K562 (cell line): ENCODE results near the gene CD72. TPM values are rescaled to one million over a fixed set of nuclear protein-coding genes. Genes with fewer than 3 reads are reported as not detected.

Experiments used
- BCL6 ChIP-seq: fragments of 250-450 bp; sonication (Bioruptor Pico); IDR thresholded peaks from 2 replicates; pipeline ENCODE4 v1.4.0; 2020
- HBP1 ChIP-seq: fragments of 450-650 bp; formaldehyde crosslinking; IDR thresholded peaks from 2 replicates; pipeline ENCODE4 v1.4.0; 2022; ENCODE audit warnings: missing genetic modification characterization
- HES1 ChIP-seq: fragments of 450-650 bp; IDR thresholded peaks from 2 replicates; pipeline ENCODE4 v1.6.1; 2016; ENCODE audit warnings: low read depth, mild to moderate bottlenecking, moderate library complexity
- MED1 ChIP-seq: sonication (generic); formaldehyde crosslinking; IDR thresholded peaks from 2 replicates; pipeline ENCODE4 v1.8.1; 2023; ENCODE audit warnings: missing genetic modification reagents, borderline replicate concordance
- MTA3 ChIP-seq: fragments of 450-650 bp; formaldehyde crosslinking; IDR thresholded peaks from 2 replicates; pipeline ENCODE4 v1.6.1; 2017; ENCODE audit warnings: mild to moderate bottlenecking, borderline replicate concordance
- NR2C1 ChIP-seq, 2 experiments: fragments of 450-650 bp; IDR thresholded peaks; 2 replicates each; pipeline ENCODE4 v1.6.1; 2017; ENCODE audit warnings: mild to moderate bottlenecking in 2 of 2, antibody characterized with exemption in 1 of 2, inconsistent platforms in 1 of 2, missing compliant biosample characterization in 1 of 2, missing genetic modification characterization in 1 of 2
- RERE ChIP-seq: sonication (generic); formaldehyde crosslinking; IDR thresholded peaks from 2 replicates; pipeline ENCODE4 v1.8.0; 2023; ENCODE audit warnings: missing genetic modification reagents, mild to moderate bottlenecking, borderline replicate concordance
- SP2 ChIP-seq: IDR thresholded peaks from 2 replicates; pipeline ENCODE4 v1.6.1; 2011; ENCODE audit warnings: mild to moderate bottlenecking, low read depth, low read length, moderate library complexity; ENCODE audit not compliant: poor library complexity, severe bottlenecking; ENCODE audit errors: extremely low read depth
- TAF1 ChIP-seq: IDR thresholded peaks from 2 replicates; pipeline ENCODE4 v1.6.1; 2011; ENCODE audit warnings: mild to moderate bottlenecking, low read length, moderate library complexity; ENCODE audit not compliant: insufficient read depth, control insufficient read depth, severe bottlenecking; ENCODE audit errors: extremely low read depth
- ZBTB7A ChIP-seq: IDR thresholded peaks from 2 replicates; pipeline ENCODE4 v1.6.1; 2011; ENCODE audit warnings: low read depth, mild to moderate bottlenecking, low read length, moderate library complexity, borderline replicate concordance; ENCODE audit not compliant: control insufficient read depth
- ZNF253 ChIP-seq: fragments of 250-450 bp; sonication (Bioruptor Pico); conservative IDR thresholded peaks from 2 replicates; pipeline ENCODE4 v1.6.1; 2021; ENCODE audit warnings: mild to moderate bottlenecking
- ZNF561 ChIP-seq: fragments of 450-650 bp; formaldehyde crosslinking; conservative IDR thresholded peaks from 2 replicates; pipeline ENCODE4 v1.4.0; 2020; ENCODE audit warnings: mild to moderate bottlenecking, moderate library complexity
- ZNF583 ChIP-seq: fragments of 250-450 bp; sonication (Bioruptor Pico); IDR thresholded peaks from 2 replicates; pipeline ENCODE4 v1.4.0; 2020
- polyA plus RNA-seq, 8 experiments: library from polyadenylated mRNA; depleted of rRNA in 4 of 8; stranded (reverse) in 5 of 8; unstranded in 3 of 8; fragments of >200 nt; fragmentation: Nextera tagmentation in 2 of 8; fragmentation: Illumina TruSeq in 1 of 8; extraction: Ambion mirVana in 2 of 8; extraction: Trizol in 1 of 8; gene quantifications; 2 replicates each; pipeline versions ENCODE4 v1.2.1 to v1.2.3, GENCODE V29; 2011 to 2014; ENCODE audit warnings: inconsistent platforms in 1 of 8, missing spikeins in 1 of 8
- total RNA-seq, 7 experiments: library from RNA; depleted of rRNA in 6 of 7; stranded (reverse); fragments of >200 nt in 6 of 7; fragmentation: Illumina TruSeq in 2 of 7; extraction: Trizol in 2 of 7; gene quantifications; 2 replicates each; pipeline versions ENCODE4 v1.2.1 to v1.2.3, GENCODE V29; 2011 to 2021; ENCODE audit warnings: low replicate concordance in 1 of 7
- TF ChIP-seq, protein P1 (sequence below): fragments of 450-650 bp; IDR thresholded peaks from one replicate; pipeline ENCODE4 v1.6.1; 2018; ENCODE audit warnings: mild to moderate bottlenecking, moderate library complexity; ENCODE audit not compliant: partially characterized antibody

CD72 gene
- total and polyA plus RNA-seq, 9 of the 15 experiments (the other 6 are each of a cell fraction or from before 2014, with no cell fraction given), result 0.11 to 0.78 (median 0.27) TPM; not detected in 1

DNA sequence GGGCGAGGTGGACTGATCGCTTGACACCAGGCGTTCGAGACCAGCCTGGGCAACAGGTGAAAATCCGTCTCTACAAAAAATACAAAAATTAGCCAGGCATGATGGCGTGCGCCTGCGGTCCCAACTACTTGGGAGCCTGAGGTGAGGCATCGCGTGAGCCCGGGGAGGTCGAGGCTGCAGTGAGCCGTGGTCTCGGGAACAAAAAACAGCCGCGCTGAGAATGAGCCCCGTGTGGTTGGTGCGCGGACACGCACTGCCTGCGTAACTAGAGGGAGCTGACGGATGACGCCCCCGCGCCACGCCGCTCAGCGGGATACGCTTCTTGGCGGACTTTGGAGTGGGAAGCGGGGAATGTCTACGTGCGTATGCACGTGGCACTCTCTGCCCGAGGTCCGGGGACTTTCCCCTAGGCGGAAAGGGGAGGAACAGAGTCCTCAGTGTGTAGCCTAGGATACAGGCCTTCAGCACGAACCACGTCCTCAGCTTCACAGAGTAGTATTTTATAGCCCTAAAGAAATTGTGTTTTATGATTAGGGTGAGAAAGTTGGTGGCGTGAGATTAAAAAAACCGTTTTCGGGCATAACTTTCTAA is 39.4 kb upstream of the CD72 start, which contains the start of gene RMRP (continued):
- TF ChIP-seq HBP1 (CRISPR knock-in tag) (no peak), SP2 (no peak), ZNF561 (CRISPR knock-in tag) (no peak), HES1 (0 out of 2 replicates have a peak, but pooled peaks have one; percentile 16), MED1 (CRISPR knock-in tag) (no peak), ZBTB7A (0 out of 2 replicates have a peak, but pooled peaks have one; percentile 59), BCL6 (CRISPR knock-in tag) (no peak), NR2C1 (IDR thresholded peaks at IDR 0.05) (no peak), NR2C1 (tag; IDR thresholded peaks at IDR 0.05) (peak; percentile 19; the same call in 1 of the 2 replicates), TAF1 (peak; percentile 27), ZNF583 (CRISPR knock-in tag) (no peak), ZNF253 (CRISPR knock-in tag) (no peak), RERE (CRISPR knock-in tag) (no peak), MTA3 (peak; percentile 74; the same call in 1 of the 2 replicates)
- TF ChIP-seq, protein P1, sequence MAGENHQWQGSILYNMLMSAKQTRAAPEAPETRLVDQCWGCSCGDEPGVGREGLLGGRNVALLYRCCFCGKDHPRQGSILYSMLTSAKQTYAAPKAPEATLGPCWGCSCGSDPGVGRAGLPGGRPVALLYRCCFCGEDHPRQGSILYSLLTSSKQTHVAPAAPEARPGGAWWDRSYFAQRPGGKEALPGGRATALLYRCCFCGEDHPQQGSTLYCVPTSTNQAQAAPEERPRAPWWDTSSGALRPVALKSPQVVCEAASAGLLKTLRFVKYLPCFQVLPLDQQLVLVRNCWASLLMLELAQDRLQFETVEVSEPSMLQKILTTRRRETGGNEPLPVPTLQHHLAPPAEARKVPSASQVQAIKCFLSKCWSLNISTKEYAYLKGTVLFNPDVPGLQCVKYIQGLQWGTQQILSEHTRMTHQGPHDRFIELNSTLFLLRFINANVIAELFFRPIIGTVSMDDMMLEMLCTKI, result no peak
